ENCODE data around the gene TMC8. TPM values are rescaled to one million over a fixed set of nuclear protein-coding genes. Genes with fewer than 3 reads are reported as not detected.
A peak's percentile ranks its signal among the peaks of the same experiment; 100 is the strongest.

The TMC8 gene
- total and polyA plus RNA-seq, 7 donors: 0.30 to 2.8 (median 0.89) TPM

- peak; percentile 90 to 95 for DNase-seq
- no peaks in the 10 kb centered on the region for H3K36me3 ChIP-seq (ENCODE audit: insufficient read depth in 1 of 2, low read depth in 1 of 2)
- peak overlapping the region; percentile 54 for H3K4me3 ChIP-seq
- TF ChIP-seq CTCF (IDR thresholded peaks at IDR 0.05): no peak
- peak overlapping the region; percentile 41 for H3K27ac ChIP-seq
- no peaks in the 10 kb centered on the region for H3K27me3 ChIP-seq (ENCODE audit: insufficient read depth in 3 of 3, low read length in 2 of 3)
- H3K9me3 ChIP-seq: no peaks in the 10 kb centered on the region
- peaks cover 27% of the 10 kb centered on the region for H3K4me1 ChIP-seq
- peak; percentile 92 to 94 (median 92) for ATAC-seq
- intact Hi-C loops (cut with DNase I): loop anchor here in 1 of 2 donors (5.0 kb wide), 1 partner anchor 42 kb away; no protein-coding TSS in a partner anchor
- 25 to 30% (median 30%) methylated on average over 44 to 58 of the region's 58 CpGs for WGBS, 3 donors
Observed at GRCh38 chr17:78140169-78141051, 9.8 kb downstream of the TMC8 start.

GRCh38 chr17:78141437-78142118 is 11.0 kb downstream of the TMC8 start:
- intact Hi-C loops (cut with DNase I): loop anchor here in 1 of 2 donors (5.0 kb wide), 1 partner anchor 41 kb away; no protein-coding TSS in a partner anchor
- Histone ChIP-seq H3K36me3 (ENCODE audit: insufficient read depth in 1 of 2, low read depth in 1 of 2) (no peaks in the 10 kb centered on the region), H3K9me3 (no peaks in the 10 kb centered on the region), H3K27me3 (ENCODE audit: insufficient read depth in 3 of 3, low read length in 2 of 3) (no peaks in the 10 kb centered on the region), H3K27ac (no peak overlapping the region), H3K4me1 (peaks cover 27% of the 10 kb centered on the region), H3K4me3 (no peak overlapping the region)
- WGBS, 3 donors: 87 to 89% (median 88%) methylated on average over 19 to 20 of the region's 20 CpGs
- no peak for TF ChIP-seq CTCF (IDR thresholded peaks at IDR 0.05)
- ATAC-seq: no peak
- DNase-seq: no peak

GRCh38 chr17:78142119-78142861 is 11.7 kb downstream of the TMC8 start:
- WGBS, 3 donors: 74 to 81% (median 80%) methylated on average over 16 of the region's 16 CpGs
- H3K36me3 ChIP-seq (ENCODE audit: insufficient read depth in 1 of 2, low read depth in 1 of 2): no peaks in the 10 kb centered on the region
- H3K4me3 ChIP-seq: no peak overlapping the region
- no peak for ATAC-seq
- H3K4me1 ChIP-seq: peaks cover 27% of the 10 kb centered on the region
- no peak overlapping the region for H3K27ac ChIP-seq
- H3K27me3 ChIP-seq (ENCODE audit: insufficient read depth in 3 of 3, low read length in 2 of 3): no peaks in the 10 kb centered on the region
- intact Hi-C loops (cut with DNase I): loop anchor here in 1 of 2 donors (5.0 kb wide), 1 partner anchor 40 kb away; no protein-coding TSS in a partner anchor
- no peaks in the 10 kb centered on the region for H3K9me3 ChIP-seq
- TF ChIP-seq CTCF (IDR thresholded peaks at IDR 0.05): no peak
- no peak for DNase-seq

- TF ChIP-seq CTCF (IDR thresholded peaks at IDR 0.05): no peak
- Histone ChIP-seq H3K4me3 (no peak overlapping the region), H3K4me1 (peaks cover 27% of the 10 kb centered on the region), H3K9me3 (no peaks in the 10 kb centered on the region), H3K27ac (peak overlapping the region; percentile 30), H3K36me3 (ENCODE audit: insufficient read depth in 1 of 2, low read depth in 1 of 2) (no peaks in the 10 kb centered on the region), H3K27me3 (ENCODE audit: insufficient read depth in 3 of 3, low read length in 2 of 3) (no peaks in the 10 kb centered on the region)
- ATAC-seq (no peak), DNase-seq (no peak)
- 92 to 95% (median 94%) methylated on average over 21 of the region's 21 CpGs for WGBS, 3 donors
- intact Hi-C loops (cut with DNase I): loop anchor here in 1 of 2 donors (5.0 kb wide), 1 partner anchor 39 kb away; no protein-coding TSS in a partner anchor
Observed at GRCh38 chr17:78143214-78144146, 12.9 kb downstream of the TMC8 start.

Data from psoas muscle (tissue), 8 donors.